Activated CD8-positive, alpha-beta memory T cell treated with anti-CD3 and anti-CD28 coated beads for 36 hours (primary cell): Measurements from ENCODE around the gene TMBIM6. TPM values are rescaled to one million over a fixed set of nuclear protein-coding genes. Genes with fewer than 3 reads are reported as not detected.

Source experiments
- CTCF ChIA-PET: fragments of 350-600 bp; sonication (Branson Sonifier 250); formaldehyde crosslinking; loops from one replicate; lab custom pipeline; 2021; ENCODE audit warnings: antibody characterized with exemption; lab: Charles Lee
- POLR2A ChIA-PET: fragments of 350-600 bp; sonication (Branson Sonifier 250); formaldehyde crosslinking; loops from one replicate; lab custom pipeline; 2021; ENCODE audit warnings: antibody characterized with exemption; lab: Charles Lee
- total RNA-seq, 2 experiments: library from RNA; stranded (reverse); gene quantifications; one replicate each; pipeline ENCODE4 v1.2.3, GENCODE V29; 2021

Gene TMBIM6
- 100 to 1,000 TPM; 461 to 468 TPM for total RNA-seq

- ChIA-PET POLR2A (interaction anchor here (0.6 to 1.9 kb wide), 25 partner anchors 9 to 1064 kb away, joined by 3 to 10 read pairs (median 5); partner anchors contain the start of genes BCDIN3D, NCKAP5L, PRPF40B and SPATS2), CTCF (interaction anchor here (0.6 to 2.5 kb wide), 40 partner anchors 9 to 611 kb away, joined by 3 to 37 read pairs (median 4); partner anchors contain the start of genes BCDIN3D, MCRS1 and PRPF40B)
Measured at GRCh38 chr12:49740930-49741881, at the start of gene TMBIM6. Gene TMBIM6, plus strand, starts transcription at chr12:49741557. Its CDS starts 10,937 bp downstream, at chr12:49752494.

- ChIA-PET CTCF (interaction anchor here (0.7 to 1.0 kb wide), 2 partner anchors 18 to 70 kb away, joined by 3 to 4 read pairs; no protein-coding TSS in a partner anchor), POLR2A (interaction anchor here (0.7 to 1.0 kb wide), 2 partner anchors 14 to 691 kb away, joined by 3 read pairs; no protein-coding TSS in a partner anchor)
Measured at GRCh38 chr12:49692851-49693250, 48.5 kb upstream of the TMBIM6 start.

- CTCF ChIA-PET = interaction anchor here (0.6 kb wide), 1 partner anchor 8 kb away, joined by 3 read pairs; no protein-coding TSS in a partner anchor
- POLR2A ChIA-PET = interaction anchor here (1.0 kb wide), 1 partner anchor 13 kb away, joined by 3 read pairs; no protein-coding TSS in a partner anchor
Measured at GRCh38 chr12:49693931-49694444, 47.4 kb upstream of the TMBIM6 start.

GRCh38 chr12:49696723-49697122, 44.6 kb upstream of the TMBIM6 start:
- CTCF ChIA-PET = interaction anchor here (0.6 to 1.5 kb wide), 4 partner anchors 15 to 82 kb away, joined by 3 to 4 read pairs (median 3); no protein-coding TSS in a partner anchor
- POLR2A ChIA-PET = no interaction called here

- CTCF ChIA-PET = interaction anchor here (0.7 to 1.0 kb wide), 3 partner anchors 8 to 53 kb away, joined by 3 to 5 read pairs (median 3); partner anchors contain the start of gene FMNL3
- POLR2A ChIA-PET = no interaction called here
Measured at GRCh38 chr12:49697808-49698207, 43.5 kb upstream of the TMBIM6 start.

GRCh38 chr12:49698619-49699545, 42.5 kb upstream of the TMBIM6 start:
- CTCF ChIA-PET = interaction anchor here (0.7 to 1.5 kb wide), 4 partner anchors 9 to 54 kb away, joined by 3 to 5 read pairs (median 3); no protein-coding TSS in a partner anchor
- POLR2A ChIA-PET = interaction anchor here (1.4 kb wide), 1 partner anchor 26 kb away, joined by 4 read pairs; no protein-coding TSS in a partner anchor

GRCh38 chr12:49702009-49702408, 39.3 kb upstream of the TMBIM6 start:
- POLR2A ChIA-PET = no interaction called here
- CTCF ChIA-PET = interaction anchor here (0.7 to 12.1 kb wide), 3 partner anchors 8 to 61 kb away, joined by 3 to 145 read pairs (median 7); no protein-coding TSS in a partner anchor

- CTCF ChIA-PET = interaction anchor here (0.9 to 12.1 kb wide), 4 partner anchors 20 to 67 kb away, joined by 3 to 145 read pairs (median 43); no protein-coding TSS in a partner anchor
- POLR2A ChIA-PET = no interaction called here
Measured at GRCh38 chr12:49702676-49703215, 38.6 kb upstream of the TMBIM6 start.

GRCh38 chr12:49703647-49704137, 37.7 kb upstream of the TMBIM6 start:
- CTCF ChIA-PET = interaction anchor here (0.6 to 12.1 kb wide), 10 partner anchors 12 to 68 kb away, joined by 3 to 145 read pairs (median 4); partner anchors contain the start of gene TMBIM6
- POLR2A ChIA-PET = interaction anchor here (0.9 kb wide), 1 partner anchor 38 kb away, joined by 5 read pairs; the partner anchor contains the start of gene TMBIM6

GRCh38 chr12:49705479-49706134, 35.8 kb upstream of the TMBIM6 start:
- POLR2A ChIA-PET = interaction anchor here (0.6 to 1.0 kb wide), 4 partner anchors 37 to 62 kb away, joined by 3 to 4 read pairs (median 3); no protein-coding TSS in a partner anchor
- CTCF ChIA-PET = interaction anchor here (1.1 to 12.1 kb wide), 9 partner anchors 8 to 84 kb away, joined by 3 to 145 read pairs (median 4); no protein-coding TSS in a partner anchor

GRCh38 chr12:49706351-49707127, 34.8 kb upstream of the TMBIM6 start:
- ChIA-PET POLR2A (interaction anchor here (0.5 to 0.9 kb wide), 3 partner anchors 13 to 945 kb away, joined by 3 to 4 read pairs (median 3); no protein-coding TSS in a partner anchor), CTCF (interaction anchor here (0.7 to 12.1 kb wide), 10 partner anchors 9 to 81 kb away, joined by 3 to 145 read pairs (median 4); partner anchors contain the start of gene TMBIM6)

GRCh38 chr12:49707128-49707811, 34.1 kb upstream of the TMBIM6 start, which contains the start of gene FMNL3:
Gene FMNL3, minus strand, starts transcription at chr12:49707405. Its CDS starts 225 bp downstream, at chr12:49707180.
- CTCF ChIA-PET = interaction anchor here (0.7 to 12.1 kb wide), 12 partner anchors 8 to 82 kb away, joined by 3 to 145 read pairs (median 4); partner anchors contain the start of gene TMBIM6

GRCh38 chr12:49707812-49708147, 33.6 kb upstream of the TMBIM6 start:
- CTCF ChIA-PET = interaction anchor here (0.7 to 12.1 kb wide), 8 partner anchors 9 to 78 kb away, joined by 3 to 145 read pairs (median 3); no protein-coding TSS in a partner anchor
- POLR2A ChIA-PET = interaction anchor here (0.6 kb wide), 1 partner anchor 823 kb away, joined by 3 read pairs; no protein-coding TSS in a partner anchor

More at GRCh38 chr12:49707128-49707811, 34.1 kb upstream of the TMBIM6 start, which contains the start of gene FMNL3:
- POLR2A ChIA-PET = interaction anchor here (0.5 to 0.9 kb wide), 4 partner anchors 14 to 946 kb away, joined by 3 to 4 read pairs (median 3); no protein-coding TSS in a partner anchor

- CTCF ChIA-PET = interaction anchor here (1.0 to 12.1 kb wide), 6 partner anchors 32 to 73 kb away, joined by 3 to 145 read pairs (median 8); partner anchors contain the start of gene TMBIM6
- POLR2A ChIA-PET = no interaction called here
Measured at GRCh38 chr12:49708851-49709250, 32.5 kb upstream of the TMBIM6 start.
